Left ventricle myocardium superior (tissue), 1 donor: ENCODE results near the gene ABCB6. TPM values are rescaled to one million over a fixed set of nuclear protein-coding genes. Genes with fewer than 3 reads are reported as not detected.

Source experiments
- ATAC-seq: fragments of 200-7000 bp; cut with Tn5 transposase; one replicate; pipeline ENCODE4 v1.9.1; 2020; ENCODE audit warnings: mild to moderate bottlenecking, moderate library complexity
- DNase-seq: peaks from one replicate; pipeline ENCODE4 v3.0.0-alpha.2; 2020
- intact Hi-C: fragments of 100-400 bp; cut with micrococcal nuclease; formaldehyde crosslinking; loops from one replicate; pipeline ENCODE4 v1.11.0; 2022
- total RNA-seq: library from RNA; stranded (reverse); fragmentation: NEBNext Ultra II Directional; extraction: Animal tissue kit (Norgen Biotek cat#: 25700); gene quantifications from one replicate; pipeline ENCODE4 v1.2.1, GENCODE V29; 2021
- donor health status: DM: no; HTN: yes; CAD: no; lungs with severe emphysema.

Gene ABCB6
- total RNA-seq, 1 donor from 2014 or later: 28.2 TPM

- ATAC-seq: no peak
- DNase-seq: no peak
- intact Hi-C loops: no loop called here
Observed at GRCh38 chr2:219247678-219248642, 29.2 kb upstream of the ABCB6 start.

GRCh38 chr2:219246559-219246958 is 27.8 kb upstream of the ABCB6 start:
- ATAC-seq: no peak
- no peak for DNase-seq
- intact Hi-C loops: no loop called here

GRCh38 chr2:219245899-219246230 is 27.1 kb upstream of the ABCB6 start:
- intact Hi-C loops: no loop called here
- no peak for DNase-seq
- no peak for ATAC-seq

GRCh38 chr2:219245148-219245898 is 26.6 kb upstream of the ABCB6 start, which contains the start of the genes GLB1L and STK16:
Gene GLB1L (minus strand): TSS chr2:219245444. CDS start chr2:219243573, 1,871 bp downstream.
Gene STK16 (plus strand): TSS chr2:219245479. CDS start chr2:219246000, 521 bp downstream.
- peak; percentile 97 for DNase-seq
- intact Hi-C loops: no loop called here

GRCh38 chr2:219244789-219245147 is 26.0 kb upstream of the ABCB6 start:
- intact Hi-C loops: no loop called here
- ATAC-seq (no peak), DNase-seq (no peak)

More at GRCh38 chr2:219245148-219245898, 26.6 kb upstream of the ABCB6 start, which contains the start of the genes GLB1L and STK16:
- peak; percentile 93 for ATAC-seq

- intact Hi-C loops: no loop called here
- no peak for ATAC-seq
Observed at GRCh38 chr2:219243291-219243761, 24.6 kb upstream of the ABCB6 start.

GRCh38 chr2:219234331-219234730 is 15.6 kb upstream of the ABCB6 start:
- no peak for ATAC-seq
- no peak for DNase-seq
- intact Hi-C loops: loop anchor here (10.0 kb wide), 1 partner anchor 60 kb away; no protein-coding TSS in a partner anchor

More at GRCh38 chr2:219243291-219243761, 24.6 kb upstream of the ABCB6 start:
- DNase-seq: peak; percentile 52

GRCh38 chr2:219230059-219230540 is 11.3 kb upstream of the ABCB6 start:
- ATAC-seq (peak; percentile 8), DNase-seq (peak; percentile 59)
- intact Hi-C loops: loop anchor here (10.0 kb wide), 1 partner anchor 65 kb away; no protein-coding TSS in a partner anchor

- intact Hi-C loops: loop anchor here (10.0 kb wide), 1 partner anchor 65 kb away; no protein-coding TSS in a partner anchor
- ATAC-seq (peak; percentile 99), DNase-seq (peak; percentile 99)
Observed at GRCh38 chr2:219229305-219230058, 10.7 kb upstream of the ABCB6 start, which contains the start of the genes ANKZF1 and ATG9A. Gene ANKZF1 (plus strand): TSS chr2:219229806. CDS start chr2:219230258, 452 bp downstream. Gene ATG9A (minus strand): TSS chr2:219229636. CDS start chr2:219228024, 1,612 bp downstream.

GRCh38 chr2:219228911-219229304 is 10.2 kb upstream of the ABCB6 start:
- DNase-seq (no peak), ATAC-seq (peak; percentile 17)
- intact Hi-C loops: no loop called here

- intact Hi-C loops: no loop called here
- ATAC-seq: no peak
- peak; percentile 24 for DNase-seq
Observed at GRCh38 chr2:219228041-219228910, 9.5 kb upstream of the ABCB6 start.

GRCh38 chr2:219225350-219225749 is 6.6 kb upstream of the ABCB6 start:
- ATAC-seq: no peak
- intact Hi-C loops: no loop called here
- DNase-seq: no peak

GRCh38 chr2:219223831-219224610 is 5.3 kb upstream of the ABCB6 start:
- no peak for DNase-seq
- intact Hi-C loops: no loop called here
- no peak for ATAC-seq

- no peak for DNase-seq
- intact Hi-C loops: no loop called here
- no peak for ATAC-seq
Observed at GRCh38 chr2:219221957-219222518, 3.3 kb upstream of the ABCB6 start.

- intact Hi-C loops: no loop called here
- ATAC-seq (no peak), DNase-seq (no peak)
Observed at GRCh38 chr2:219220652-219221402, 2.1 kb upstream of the ABCB6 start.
